GM12865 (cell line): Measurements from ENCODE around the gene RASAL1.

ENCODE experiments used
- DNase-seq: peaks from one replicate; pipeline ENCODE4 v3.0.0; 2010; ENCODE audit warnings: low read depth
- H3K4me3 ChIP-seq: 2 replicates; pipeline ENCODE4 v1.5.1; 2011; ENCODE audit warnings: mild to moderate bottlenecking, low read depth, low read length, control low read depth
- TF ChIP-seq, protein P1 (sequence below): IDR thresholded peaks from 2 replicates; pipeline ENCODE4 v1.5.1; 2011; ENCODE audit warnings: low read length, control low read depth, low read depth, inconsistent platforms; ENCODE audit not compliant: insufficient read depth; ENCODE audit errors: missing control alignments

The RASAL1 gene

GRCh38 chr12:113134071-113134470 lies 1.5 kb downstream of the RASAL1 start:
- no peak overlapping the region for H3K4me3 ChIP-seq
- TF ChIP-seq, protein P1, sequence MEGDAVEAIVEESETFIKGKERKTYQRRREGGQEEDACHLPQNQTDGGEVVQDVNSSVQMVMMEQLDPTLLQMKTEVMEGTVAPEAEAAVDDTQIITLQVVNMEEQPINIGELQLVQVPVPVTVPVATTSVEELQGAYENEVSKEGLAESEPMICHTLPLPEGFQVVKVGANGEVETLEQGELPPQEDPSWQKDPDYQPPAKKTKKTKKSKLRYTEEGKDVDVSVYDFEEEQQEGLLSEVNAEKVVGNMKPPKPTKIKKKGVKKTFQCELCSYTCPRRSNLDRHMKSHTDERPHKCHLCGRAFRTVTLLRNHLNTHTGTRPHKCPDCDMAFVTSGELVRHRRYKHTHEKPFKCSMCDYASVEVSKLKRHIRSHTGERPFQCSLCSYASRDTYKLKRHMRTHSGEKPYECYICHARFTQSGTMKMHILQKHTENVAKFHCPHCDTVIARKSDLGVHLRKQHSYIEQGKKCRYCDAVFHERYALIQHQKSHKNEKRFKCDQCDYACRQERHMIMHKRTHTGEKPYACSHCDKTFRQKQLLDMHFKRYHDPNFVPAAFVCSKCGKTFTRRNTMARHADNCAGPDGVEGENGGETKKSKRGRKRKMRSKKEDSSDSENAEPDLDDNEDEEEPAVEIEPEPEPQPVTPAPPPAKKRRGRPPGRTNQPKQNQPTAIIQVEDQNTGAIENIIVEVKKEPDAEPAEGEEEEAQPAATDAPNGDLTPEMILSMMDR = no peak
- DNase-seq = no peak

DNA sequence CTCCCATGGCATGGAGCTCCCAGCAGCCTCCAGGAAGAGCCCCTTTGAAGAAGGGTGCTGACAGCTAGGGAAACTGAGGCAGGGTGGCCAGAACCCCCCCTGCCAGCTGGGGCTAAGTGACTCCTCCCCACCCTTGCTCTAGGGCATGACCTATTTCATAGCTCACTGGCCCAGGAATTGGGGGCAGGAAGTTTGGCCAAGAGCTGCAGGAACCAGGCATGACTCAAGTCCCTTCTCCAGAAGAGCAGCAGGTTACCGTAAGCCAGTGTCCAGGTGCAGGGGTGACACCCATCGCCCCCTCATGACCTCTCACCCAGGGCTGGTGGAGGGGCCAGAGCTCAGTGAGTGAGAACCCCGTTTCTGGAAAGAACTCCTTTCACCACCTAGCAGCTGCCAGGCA lies 1.9 kb downstream of the RASAL1 start:
- no peak for DNase-seq
- TF ChIP-seq, protein P1 = no peak
- H3K4me3 ChIP-seq = no peak overlapping the region

DNA sequence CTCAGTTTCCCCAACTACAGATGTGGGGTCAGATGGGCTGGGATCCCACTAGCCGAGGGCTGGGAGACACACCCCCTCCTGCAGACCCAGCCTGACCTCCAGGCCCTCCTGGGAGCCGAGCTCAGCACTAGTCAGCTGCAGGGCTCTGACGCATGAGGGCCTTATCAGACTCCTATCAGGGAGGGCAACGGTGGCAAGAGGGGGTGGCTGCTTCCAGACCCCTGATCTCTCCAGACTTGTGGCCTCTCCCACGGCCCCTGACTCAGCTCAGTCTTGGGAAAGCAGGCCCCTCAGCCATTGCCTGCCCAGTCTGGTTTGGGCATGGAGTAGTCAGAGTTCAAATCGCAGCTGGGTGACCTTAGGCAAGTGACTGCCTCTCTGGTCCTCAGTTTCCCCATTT lies 2.5 kb downstream of the RASAL1 start:
- no peak for DNase-seq
- TF ChIP-seq, protein P1 = no peak
- no peak overlapping the region for H3K4me3 ChIP-seq

GRCh38 chr12:113131556-113131955 lies 4.0 kb downstream of the RASAL1 start:
- TF ChIP-seq, protein P1 = no peak
- no peak overlapping the region for H3K4me3 ChIP-seq
- no peak for DNase-seq

- TF ChIP-seq, protein P1 = no peak
- no peak overlapping the region for H3K4me3 ChIP-seq
- no peak for DNase-seq
These were observed 5.0 kb downstream of the RASAL1 start for GRCh38 chr12:113130457-113131135.

DNA sequence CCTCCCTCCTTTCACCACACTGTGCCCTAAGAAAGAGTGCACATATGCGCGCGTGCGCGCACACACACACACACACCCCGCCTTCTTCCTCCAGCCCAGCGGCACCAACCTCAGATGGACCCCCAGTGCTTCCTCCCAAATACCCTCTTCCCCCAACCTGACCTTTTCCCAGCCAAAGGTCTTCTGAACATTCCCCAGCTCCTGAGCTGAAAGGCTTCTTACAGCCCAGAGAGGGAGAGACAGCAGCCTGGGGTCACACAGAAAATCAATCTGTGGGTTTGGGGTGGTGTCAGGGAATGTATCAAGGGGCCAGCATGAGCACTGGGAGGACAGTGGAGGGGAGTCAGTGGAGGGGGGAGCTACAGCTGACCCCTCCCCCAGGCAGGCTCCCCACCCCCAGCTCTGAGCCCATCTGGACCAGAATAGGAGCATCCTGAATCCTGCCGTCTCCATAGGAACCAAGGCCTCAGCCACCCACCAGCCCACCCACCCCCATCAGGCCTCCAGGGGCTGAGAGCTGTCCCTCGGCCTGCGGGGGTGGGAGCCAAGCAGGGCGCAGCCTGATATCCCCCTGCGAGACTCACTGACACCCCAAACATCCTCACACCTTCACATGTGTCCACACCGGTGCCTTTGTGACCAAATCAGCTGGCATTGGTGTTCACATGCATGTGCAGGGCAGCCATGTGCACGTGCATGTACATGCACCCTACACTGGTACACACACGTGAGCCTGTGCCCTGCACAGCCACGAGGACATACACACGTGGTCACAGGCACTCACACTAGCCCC lies 5.7 kb downstream of the RASAL1 start:
- TF ChIP-seq, protein P1 = no peak
- DNase-seq = no peak
- no peak overlapping the region for H3K4me3 ChIP-seq
